H9 (cell line): ENCODE data around the gene OXCT1. TPM values are rescaled to one million over a fixed set of nuclear protein-coding genes. Genes with fewer than 3 reads are reported as not detected.
"Not testable (repeated sequence)": the region's sequence is repeated elsewhere in the genome, so short reads cannot be mapped to it uniquely, and the experiment has no call there.

Experiments
- DNase-seq: peaks from one replicate; pipeline ENCODE4 v3.0.0-alpha.2; 2017
- H2AFZ ChIP-seq: one replicate; pipeline ENCODE4 v1.6.1; 2013; ENCODE audit warnings: mild to moderate bottlenecking, low read length, control low read depth, moderate library complexity
- H2AK5ac ChIP-seq: 2 replicates; pipeline ENCODE4 v1.6.1; 2013; ENCODE audit warnings: low read length, control low read depth, mixed read lengths; ENCODE audit not compliant: insufficient read length
- H2BK120ac ChIP-seq: one replicate; pipeline ENCODE4 v1.6.1; 2013; ENCODE audit warnings: low read depth, mild to moderate bottlenecking, low read length, control low read depth, inconsistent platforms; ENCODE audit not compliant: poor library complexity, severe bottlenecking
- H2BK12ac ChIP-seq: 2 replicates; pipeline ENCODE4 v1.6.1; 2013; ENCODE audit warnings: low read length, control low read depth, mixed read lengths, low read depth; ENCODE audit not compliant: insufficient read length
- H2BK15ac ChIP-seq: 2 replicates; pipeline ENCODE4 v1.6.1; 2013; ENCODE audit warnings: low read depth, low read length, control low read depth
- H2BK20ac ChIP-seq: one replicate; pipeline ENCODE4 v1.6.1; 2013; ENCODE audit warnings: low read depth, mild to moderate bottlenecking, low read length, control low read depth, inconsistent platforms; ENCODE audit not compliant: poor library complexity, severe bottlenecking
- H2BK5ac ChIP-seq: 2 replicates; pipeline ENCODE4 v1.6.1; 2013; ENCODE audit warnings: low read length, control low read depth, mixed read lengths; ENCODE audit not compliant: insufficient read length
- H3K14ac ChIP-seq: 2 replicates; pipeline ENCODE4 v1.6.1; 2013; ENCODE audit warnings: low read length, control low read depth; ENCODE audit not compliant: insufficient read depth
- H3K18ac ChIP-seq: 2 replicates; pipeline ENCODE4 v1.6.1; 2013; ENCODE audit warnings: low read depth, mild to moderate bottlenecking, mixed read lengths, low read length, control low read depth; ENCODE audit not compliant: insufficient read length
- H3K23ac ChIP-seq: 2 replicates; pipeline ENCODE4 v1.6.1; 2013; ENCODE audit warnings: low read length, control low read depth, mixed read lengths, low read depth; ENCODE audit not compliant: insufficient read length
- H3K23me2 ChIP-seq: 2 replicates; pipeline ENCODE4 v1.6.1; 2013; ENCODE audit warnings: low read depth, mild to moderate bottlenecking, mixed read lengths, low read length, control low read depth; ENCODE audit not compliant: insufficient read length, poor library complexity, severe bottlenecking
- H3K27ac ChIP-seq: 2 replicates; pipeline ENCODE4 v1.5.1; 2013; ENCODE audit warnings: low read length, control low read depth, mixed read lengths, low read depth; ENCODE audit not compliant: insufficient read length
- H3K27me3 ChIP-seq: 2 replicates; pipeline ENCODE4 v1.6.1; 2013; ENCODE audit warnings: low read length, control low read depth, inconsistent platforms; ENCODE audit not compliant: insufficient read depth
- H3K4ac ChIP-seq: 2 replicates; pipeline ENCODE4 v1.6.1; 2013; ENCODE audit warnings: low read depth, mild to moderate bottlenecking, control low read depth, inconsistent platforms, low read length, moderate library complexity
- H3K4me1 ChIP-seq: 2 replicates; pipeline ENCODE4 v1.6.1; 2013; ENCODE audit warnings: low read length, control low read depth, inconsistent platforms; ENCODE audit not compliant: insufficient read depth
- H3K4me2 ChIP-seq: 2 replicates; pipeline ENCODE4 v1.6.1; 2013; ENCODE audit warnings: low read length, control low read depth, mixed read lengths; ENCODE audit not compliant: insufficient read length, insufficient read depth
- H3K56ac ChIP-seq: 2 replicates; pipeline ENCODE4 v1.6.1; 2013; ENCODE audit warnings: low read depth, mild to moderate bottlenecking, mixed read lengths, low read length, control low read depth; ENCODE audit not compliant: insufficient read length
- H3K79me1 ChIP-seq: 2 replicates; pipeline ENCODE4 v1.6.1; 2013; ENCODE audit warnings: low read depth, mild to moderate bottlenecking, moderate library complexity, low read length, control low read depth, inconsistent platforms; ENCODE audit not compliant: insufficient read depth, poor library complexity, severe bottlenecking
- H3K79me2 ChIP-seq: 2 replicates; pipeline ENCODE4 v1.6.1; 2013; ENCODE audit warnings: low read length, control low read depth, inconsistent platforms; ENCODE audit not compliant: insufficient read depth
- H3K9ac ChIP-seq: 2 replicates; pipeline ENCODE4 v1.6.1; 2013; ENCODE audit warnings: low read length, control low read depth, mixed read lengths; ENCODE audit not compliant: insufficient read length; ENCODE audit errors: extremely low read depth
- H3K9me3 ChIP-seq: one replicate; pipeline ENCODE4 v1.6.1; 2013; ENCODE audit warnings: low read depth, low read length, inconsistent platforms; ENCODE audit not compliant: control insufficient read depth
- H3T11ph ChIP-seq: one replicate; pipeline ENCODE4 v1.6.1; 2013; ENCODE audit warnings: mild to moderate bottlenecking, low read length, control low read depth, inconsistent platforms
- H4K20me1 ChIP-seq: one replicate; pipeline ENCODE4 v1.6.1; 2013; ENCODE audit not compliant: control insufficient read depth, insufficient read length, insufficient read depth
- H4K5ac ChIP-seq: 2 replicates; pipeline ENCODE4 v1.6.1; 2013; ENCODE audit warnings: low read depth, mild to moderate bottlenecking, mixed read lengths, low read length, control low read depth; ENCODE audit not compliant: insufficient read length
- H4K8ac ChIP-seq: replicated peaks from 2 replicates; pipeline ENCODE4 v1.6.1; 2013; ENCODE audit warnings: low read length, control low read depth, mixed read lengths, low read depth; ENCODE audit not compliant: insufficient read length
- H4K91ac ChIP-seq: 2 replicates; pipeline ENCODE4 v1.6.1; 2013; ENCODE audit warnings: low read depth, mild to moderate bottlenecking, moderate library complexity, mixed read lengths, low read length, control low read depth; ENCODE audit not compliant: insufficient read length
- H3K27ac Mint-ChIP-seq, 3 experiments: 2 replicates in 2 of 3; 3 replicates in 1 of 3; pipeline ENCODE4 v1.8.0; 2020 to 2021; ENCODE audit warnings: mixed read lengths in 3 of 3, mild to moderate bottlenecking in 1 of 3, moderate library complexity in 1 of 3
- H3K27me3 Mint-ChIP-seq: 2 replicates; pipeline ENCODE4 v1.8.0; 2021; ENCODE audit warnings: low read depth, mild to moderate bottlenecking, moderate library complexity, mixed read lengths
- H3K36me3 Mint-ChIP-seq, 3 experiments: 2 replicates in 2 of 3; 3 replicates in 1 of 3; pipeline ENCODE4 v1.8.0; 2020 to 2021; ENCODE audit warnings: low read depth in 3 of 3, mixed read lengths in 3 of 3; ENCODE audit not compliant: insufficient read depth in 1 of 3
- H3K4me1 Mint-ChIP-seq, 2 experiments: 2 replicates each; pipeline ENCODE4 v1.8.0; 2020; ENCODE audit warnings: mixed read lengths in 2 of 2
- H3K4me3 Mint-ChIP-seq, 2 experiments: 2 replicates in 1 of 2; 3 replicates in 1 of 2; pipeline ENCODE4 v1.8.0; 2020 to 2021; ENCODE audit warnings: mild to moderate bottlenecking in 2 of 2, mixed read lengths in 2 of 2, moderate library complexity in 1 of 2
- H3K9me3 Mint-ChIP-seq, 2 experiments: 2 replicates in 1 of 2; 3 replicates in 1 of 2; pipeline ENCODE4 v1.8.0; 2020; ENCODE audit warnings: mild to moderate bottlenecking in 2 of 2, mixed read lengths in 2 of 2, moderate library complexity in 1 of 2
- WGBS: extraction: QIAGEN DNeasy Blood & Tissue Kit; methylation state at CpG from one replicate; pipeline ENCODE4 v1.1.7; 2013; ENCODE audit warnings: missing lambda C conversion rate, low lambda C conversion rate, mixed read lengths; ENCODE audit not compliant: insufficient read length; ENCODE audit errors: extremely low coverage; 5-methylcytosine and 5-hydroxymethylcytosine counted together
- total RNA-seq: library from RNA; stranded (reverse); gene quantifications from 2 replicates; pipeline ENCODE4 v1.2.1, GENCODE V29; 2021
- TF ChIP-seq, protein P1 (sequence below): fragments of 200-600 bp; sonication (generic); conservative IDR thresholded peaks from 3 replicates; pipeline ENCODE4 v1.8.0; 2021; ENCODE audit warnings: antibody characterized with exemption, mild to moderate bottlenecking

The OXCT1 gene
- total RNA-seq, 1 experiment from 2014 or later, result 25.6 TPM

DNA sequence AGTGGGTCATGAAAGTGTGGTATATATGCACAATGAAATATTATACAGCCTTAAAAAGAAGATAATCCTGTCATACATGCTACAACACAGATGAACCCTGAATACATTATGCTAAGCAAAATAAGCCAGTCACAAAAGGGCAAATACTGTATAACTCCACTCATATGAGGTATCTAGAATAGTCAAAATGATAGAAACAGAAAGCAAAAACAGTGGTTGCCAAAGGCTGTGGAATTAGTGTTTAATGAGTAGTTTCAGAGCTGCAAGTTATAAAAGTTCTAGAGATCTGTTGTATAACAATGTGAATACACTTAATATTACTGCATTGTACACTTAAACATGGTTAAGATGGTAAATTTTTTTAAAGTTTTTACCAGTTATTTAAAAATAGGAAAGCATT, 135.0 kb downstream of the OXCT1 start:
- Histone ChIP-seq H4K5ac (no peak overlapping the region), H3K79me1 (no peaks in the 10 kb centered on the region), H2BK12ac (no peak overlapping the region), H3K79me2 (no peaks in the 10 kb centered on the region), H4K20me1 (no peaks in the 10 kb centered on the region), H2BK20ac (no peak overlapping the region), H2BK120ac (no peak overlapping the region), H2BK5ac (no peak overlapping the region), H2AK5ac (no peak overlapping the region), H3K56ac (no peak overlapping the region), H3K18ac (no peak overlapping the region), H3K23ac (no peak overlapping the region), H3K4ac (no peak overlapping the region), H4K91ac (no peak overlapping the region), H3K9ac (no peak overlapping the region), H3K27ac (no peak overlapping the region), H3K4me1 (no peaks in the 10 kb centered on the region), H3K4me2 (no peak overlapping the region), H4K8ac (no peak overlapping the region), H3K27me3 (no peaks in the 10 kb centered on the region), H2AFZ (no peak overlapping the region), H3K23me2 (no peaks in the 10 kb centered on the region), H3K9me3 (no peaks in the 10 kb centered on the region), H3T11ph (no peak overlapping the region), H3K14ac (no peak overlapping the region), H2BK15ac (no peak overlapping the region)
- Mint-ChIP-seq H3K27me3 (no peaks in the 10 kb centered on the region), H3K27ac (no peak overlapping the region), H3K4me3 (no peak overlapping the region), H3K9me3 (no peaks in the 10 kb centered on the region), H3K4me1 (no peaks in the 10 kb centered on the region), H3K36me3 (peaks cover 3 to 16% (median 13%) of the 10 kb centered on the region in 3 experiments; a peak in 6 of 7 replicates)
- TF ChIP-seq, protein P1, sequence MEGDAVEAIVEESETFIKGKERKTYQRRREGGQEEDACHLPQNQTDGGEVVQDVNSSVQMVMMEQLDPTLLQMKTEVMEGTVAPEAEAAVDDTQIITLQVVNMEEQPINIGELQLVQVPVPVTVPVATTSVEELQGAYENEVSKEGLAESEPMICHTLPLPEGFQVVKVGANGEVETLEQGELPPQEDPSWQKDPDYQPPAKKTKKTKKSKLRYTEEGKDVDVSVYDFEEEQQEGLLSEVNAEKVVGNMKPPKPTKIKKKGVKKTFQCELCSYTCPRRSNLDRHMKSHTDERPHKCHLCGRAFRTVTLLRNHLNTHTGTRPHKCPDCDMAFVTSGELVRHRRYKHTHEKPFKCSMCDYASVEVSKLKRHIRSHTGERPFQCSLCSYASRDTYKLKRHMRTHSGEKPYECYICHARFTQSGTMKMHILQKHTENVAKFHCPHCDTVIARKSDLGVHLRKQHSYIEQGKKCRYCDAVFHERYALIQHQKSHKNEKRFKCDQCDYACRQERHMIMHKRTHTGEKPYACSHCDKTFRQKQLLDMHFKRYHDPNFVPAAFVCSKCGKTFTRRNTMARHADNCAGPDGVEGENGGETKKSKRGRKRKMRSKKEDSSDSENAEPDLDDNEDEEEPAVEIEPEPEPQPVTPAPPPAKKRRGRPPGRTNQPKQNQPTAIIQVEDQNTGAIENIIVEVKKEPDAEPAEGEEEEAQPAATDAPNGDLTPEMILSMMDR, result no peak
- no peak for DNase-seq

DNA sequence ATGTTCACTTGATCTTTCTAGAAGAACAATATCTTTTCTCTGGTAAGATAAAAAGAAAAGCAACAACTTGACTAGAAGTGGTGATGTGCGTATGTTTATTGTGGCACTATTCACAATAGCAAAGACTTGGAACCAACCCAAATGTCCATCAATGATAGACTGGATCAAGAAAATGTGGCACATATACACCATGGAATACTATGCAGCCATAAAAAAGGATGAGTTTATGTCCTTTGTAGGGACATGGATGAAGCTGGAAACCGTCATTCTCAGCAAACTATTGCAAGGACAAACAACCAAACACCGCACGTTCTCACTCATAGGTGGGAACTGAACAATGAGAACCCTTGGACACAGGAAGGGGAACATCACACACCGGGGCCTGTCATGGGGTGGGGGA, 140.8 kb downstream of the OXCT1 start:
- H3K4me1 ChIP-seq, H4K5ac ChIP-seq, H2BK15ac ChIP-seq, H3K23me2 ChIP-seq, H3T11ph ChIP-seq, H2AFZ ChIP-seq, H3K23ac ChIP-seq, H3K27me3 ChIP-seq, H2BK5ac ChIP-seq, H4K8ac ChIP-seq, H3K9ac ChIP-seq, H3K4ac ChIP-seq, H3K4me1 Mint-ChIP-seq, H3K18ac ChIP-seq, H3K27ac Mint-ChIP-seq, H2BK12ac ChIP-seq, H3K4me2 ChIP-seq, H3K27ac ChIP-seq, H3K14ac ChIP-seq, H3K56ac ChIP-seq, H4K91ac ChIP-seq, H3K9me3 ChIP-seq, H2BK20ac ChIP-seq, DNase-seq, H3K79me2 ChIP-seq, H3K4me3 Mint-ChIP-seq, H2BK120ac ChIP-seq, H4K20me1 ChIP-seq, H3K36me3 Mint-ChIP-seq, H3K9me3 Mint-ChIP-seq, H3K79me1 ChIP-seq, H3K27me3 Mint-ChIP-seq, H2AK5ac ChIP-seq: not testable (repeated sequence)
- WGBS, result no CpG with 5 or more reads among the region's 5 CpGs
